ENCODE measurements around the gene FOXN4. TPM values are rescaled to one million over a fixed set of nuclear protein-coding genes. Genes with fewer than 3 reads are reported as not detected.

The FOXN4 gene
- total and polyA plus RNA-seq, 2 donors (not counting 3 experiments of a cell fraction or from before 2014, with no cell fraction given), result not detected

- Histone ChIP-seq H3K4me1 (ENCODE audit: control insufficient read depth, extremely low read depth, insufficient read depth, low read length) (no peaks in the 10 kb centered on the region), H3K9ac (replicated peaks; ENCODE audit: extremely low read depth, insufficient read depth, low read length) (no peak overlapping the region), H3K4me3 (replicated peaks in 1 of 3; ENCODE audit: insufficient read depth in 1 of 3, low read depth in 1 of 3, low read length in 3 of 3) (no peak overlapping the region), H3K27ac (ENCODE audit: insufficient read depth, low read depth, low read length) (no peak overlapping the region), H4K20me1 (replicated peaks; ENCODE audit: control insufficient read depth, extremely low read depth, insufficient read depth, low read length) (no peaks in the 10 kb centered on the region), H3K4me2 (ENCODE audit: insufficient read depth, low read length) (no peak overlapping the region), H3K27me3 (ENCODE audit: control insufficient read depth in 2 of 2, insufficient read depth in 2 of 2, low read length in 2 of 2) (no peaks in the 10 kb centered on the region), H3K9me1 (replicated peaks; ENCODE audit: control insufficient read depth, extremely low read depth, insufficient read depth, low read length) (no peaks in the 10 kb centered on the region), H3K79me2 (ENCODE audit: control insufficient read depth, insufficient read depth, low read length) (no peaks in the 10 kb centered on the region), H2AFZ (ENCODE audit: low read depth, low read length) (no peak overlapping the region), H3K9me3 (replicated peaks; ENCODE audit: control insufficient read depth, insufficient read depth, low read length) (no peaks in the 10 kb centered on the region), H3K36me3 (ENCODE audit: control insufficient read depth in 2 of 2, extremely low read depth in 1 of 2, insufficient read depth in 2 of 2, low read length in 2 of 2) (no peaks in the 10 kb centered on the region)
- dilution Hi-C loops (cut with MboI; ENCODE audit: extremely low pct_ligation_motif_present, low sequenced_read_pairs) (no loop called here), intact Hi-C loops (cut with micrococcal nuclease) (no loop called here)
- BruUV-seq (replicated peaks), result no TSS peak
- FAIRE-seq (no peak), DNase-seq (ENCODE audit: low read depth, low spot score) (no peak)
- ChIA-PET CTCF (no interaction called here), POLR2A (no interaction called here)
- TF ChIP-seq EZH2 (IDR thresholded peaks at IDR 0.05; ENCODE audit: borderline replicate concordance, low read depth, low read length, severe bottlenecking), result no peak
- no peak for TF ChIP-seq JUN (IDR thresholded peaks at IDR 0.05; ENCODE audit: borderline replicate concordance, insufficient read depth, insufficient read length, low read depth)
- no peak for TF ChIP-seq POLR2A (IDR thresholded peaks at IDR 0.05; ENCODE audit: low read depth, low read length)
- TF ChIP-seq MYC (IDR thresholded peaks at IDR 0.05; ENCODE audit: low read depth, low read length), result no peak
- TF ChIP-seq CTCF (IDR thresholded peaks at IDR 0.05; ENCODE audit: extremely low read depth in 1 of 2, insufficient read depth in 1 of 2, low read depth in 1 of 2, low read length in 2 of 2), result no peak
- no peak for TF ChIP-seq POLR2AphosphoS5 (IDR thresholded peaks at IDR 0.05; ENCODE audit: insufficient read depth, low read depth, low read length)
- no peak for TF ChIP-seq GATA2 (IDR thresholded peaks at IDR 0.05; ENCODE audit: insufficient read depth, insufficient read length, low read depth, low read length)
- no peak for TF ChIP-seq FOS (IDR thresholded peaks at IDR 0.05; ENCODE audit: borderline replicate concordance, insufficient read depth, low read length)
- no peak for TF ChIP-seq MAX (IDR thresholded peaks at IDR 0.05; ENCODE audit: insufficient read depth, insufficient read length)
Measured at GRCh38 chr12:109228664-109229063, 80.4 kb downstream of the FOXN4 start.

Other genes with a start within 250 kb of the FOXN4 start
- 5.4 TPM in 2 replicates for gene ALKBH2, start 215.8 kb downstream of the FOXN4 start, total RNA-seq
- gene ALKBH2, start 215.8 kb downstream of the FOXN4 start, polyA plus RNA-seq, result 5.9 and 7.3 TPM in 2 replicates
- 45.4 and 46.7 TPM in 2 replicates for gene UNG, start 211.7 kb downstream of the FOXN4 start, total RNA-seq
- gene UNG, start 211.7 kb downstream of the FOXN4 start, polyA plus RNA-seq, result 17.1 and 21.5 TPM in 2 replicates
- gene ACACB, start 192.7 kb downstream of the FOXN4 start, total RNA-seq, result 3.9 and 5.7 TPM in 2 replicates
- gene ACACB, start 192.7 kb downstream of the FOXN4 start, polyA plus RNA-seq, result 0.72 and 1.3 TPM in 2 replicates
- gene MYO1H, start 38.6 kb upstream of the FOXN4 start, total RNA-seq, result not detected in 2 replicates
- gene MYO1H, start 38.6 kb upstream of the FOXN4 start, polyA plus RNA-seq, result not detected in 2 replicates
- 92.8 and 101 TPM in 2 replicates for gene KCTD10, start 168.0 kb upstream of the FOXN4 start, total RNA-seq
- gene KCTD10, start 168.0 kb upstream of the FOXN4 start, polyA plus RNA-seq, result 105 and 112 TPM in 2 replicates
- 32.7 and 40.8 TPM in 2 replicates for gene UBE3B, start 168.3 kb upstream of the FOXN4 start, total RNA-seq
- 23.8 and 24.9 TPM in 2 replicates for gene UBE3B, start 168.3 kb upstream of the FOXN4 start, polyA plus RNA-seq

Data from endothelial cell of umbilical vein (primary cell).